HG03025 (cell line): ENCODE measurements around the gene DENND1A.

Experiments used
- ATAC-seq: cut with Tn5 transposase; IDR thresholded peaks from one replicate; pipeline ENCODE4 v1.9.1; 2021; ENCODE audit warnings: mild to moderate bottlenecking, moderate library complexity; ENCODE audit not compliant: unreplicated experiment, low FRiP score

The DENND1A gene

GRCh38 chr9:123424552-123425225, 505.2 kb downstream of the DENND1A start:
- no peak for ATAC-seq

GRCh38 chr9:123424131-123424530, 505.8 kb downstream of the DENND1A start:
- no peak for ATAC-seq

GRCh38 chr9:123423311-123423640, 506.6 kb downstream of the DENND1A start:
- ATAC-seq, result no peak

GRCh38 chr9:123422635-123423310, 507.2 kb downstream of the DENND1A start:
- ATAC-seq, result no peak

- no peak for ATAC-seq
Measured at GRCh38 chr9:123421801-123422455, 508.0 kb downstream of the DENND1A start.

GRCh38 chr9:123421186-123421585, 508.7 kb downstream of the DENND1A start:
- ATAC-seq, result no peak

GRCh38 chr9:123420592-123421111, 509.3 kb downstream of the DENND1A start:
- no peak for ATAC-seq

- ATAC-seq, result no peak
Measured at GRCh38 chr9:123419721-123420591, 510.0 kb downstream of the DENND1A start.

GRCh38 chr9:123419091-123419490, 510.8 kb downstream of the DENND1A start:
- ATAC-seq, result no peak

GRCh38 chr9:123418506-123418905, 511.4 kb downstream of the DENND1A start:
- no peak for ATAC-seq

GRCh38 chr9:123418052-123418430, 511.9 kb downstream of the DENND1A start:
- no peak for ATAC-seq

GRCh38 chr9:123417289-123418051, 512.5 kb downstream of the DENND1A start:
- ATAC-seq, result no peak

- no peak for ATAC-seq
Measured at GRCh38 chr9:123416176-123416575, 513.8 kb downstream of the DENND1A start.

GRCh38 chr9:123414936-123415930, 514.7 kb downstream of the DENND1A start:
- no peak for ATAC-seq

GRCh38 chr9:123414204-123414603, 515.7 kb downstream of the DENND1A start:
- ATAC-seq, result no peak

- ATAC-seq, result no peak
Measured at GRCh38 chr9:123412171-123412820, 517.6 kb downstream of the DENND1A start.

GRCh38 chr9:123411636-123412035, 518.3 kb downstream of the DENND1A start:
- ATAC-seq, result no peak

- ATAC-seq, result no peak
Measured at GRCh38 chr9:123411191-123411590, 518.7 kb downstream of the DENND1A start.
